Upper lobe of right lung (tissue), 1 donor: Measurements from ENCODE around the gene CLDN5. TPM values are rescaled to one million over a fixed set of nuclear protein-coding genes. Genes with fewer than 3 reads are reported as not detected.

Experiments
- ATAC-seq: fragments of 200-7000 bp; cut with Tn5 transposase; one replicate; pipeline ENCODE4 v1.9.1; 2020; ENCODE audit warnings: mild to moderate bottlenecking, moderate library complexity
- DNase-seq: peaks from one replicate; pipeline ENCODE4 v3.0.0-alpha.2; 2020
- H3K27ac ChIP-seq: fragments of 200-600 bp; one replicate; pipeline ENCODE4 v1.8.0; 2022
- H3K27me3 ChIP-seq: fragments of 200-600 bp; one replicate; pipeline ENCODE4 v1.8.0; 2022; ENCODE audit warnings: mild to moderate bottlenecking
- H3K36me3 ChIP-seq: fragments of 200-600 bp; one replicate; pipeline ENCODE4 v1.8.0; 2022
- H3K4me1 ChIP-seq: fragments of 200-600 bp; one replicate; pipeline ENCODE4 v1.8.0; 2022
- H3K4me3 ChIP-seq: fragments of 200-600 bp; one replicate; pipeline ENCODE4 v1.8.0; 2022; ENCODE audit warnings: mild to moderate bottlenecking
- H3K9me3 ChIP-seq: fragments of 200-600 bp; one replicate; pipeline ENCODE4 v1.8.0; 2022
- intact Hi-C: fragments of 100-400 bp; cut with DNase I; formaldehyde crosslinking; loops from one replicate; pipeline ENCODE4 v1.11.0; 2022
- total RNA-seq: library from RNA; stranded (reverse); fragmentation: NEBNext Ultra II Directional; extraction: Animal tissue kit (Norgen Biotek cat#: 25700); gene quantifications from one replicate; pipeline ENCODE4 v1.2.1, GENCODE V29; 2021
- TF ChIP-seq, protein P1 (sequence below): fragments of 200-600 bp; IDR thresholded peaks from one replicate; pipeline ENCODE4 v1.8.0; 2022; ENCODE audit warnings: antibody characterized with exemption
- donor health status: DM: no; HTN: yes; CAD: no; lungs with severe emphysema.

CLDN5 gene
- total RNA-seq, 1 donor from 2014 or later = 274 TPM

DNA sequence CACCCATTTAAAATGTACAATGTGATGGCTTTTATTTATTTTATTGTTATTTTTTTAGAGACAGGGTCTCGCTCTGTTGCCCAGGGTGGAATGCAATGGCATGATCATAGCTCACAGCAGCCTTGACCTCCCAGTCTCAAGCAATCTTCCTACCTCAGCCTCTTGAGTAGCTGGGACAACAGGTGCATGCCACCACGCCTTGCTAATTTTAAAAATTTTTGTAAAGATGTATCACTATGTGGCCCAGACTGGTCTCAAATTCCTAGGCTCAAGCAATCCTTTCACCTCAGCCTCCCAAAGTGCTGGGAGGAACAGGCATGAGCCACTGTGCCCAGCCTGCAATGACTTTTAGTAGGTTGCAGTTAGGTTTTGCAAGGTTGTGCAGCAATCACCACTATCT lies 14.3 kb downstream of the CLDN5 start:
- Histone ChIP-seq H3K27me3 (no peaks in the 10 kb centered on the region), H3K4me1 (no peaks in the 10 kb centered on the region), H3K36me3 (no peaks in the 10 kb centered on the region), H3K4me3 (no peak overlapping the region), H3K27ac (no peak overlapping the region), H3K9me3 (no peaks in the 10 kb centered on the region)
- DNase-seq (no peak), ATAC-seq (no peak)
- intact Hi-C loops = no loop called here
- TF ChIP-seq, protein P1, sequence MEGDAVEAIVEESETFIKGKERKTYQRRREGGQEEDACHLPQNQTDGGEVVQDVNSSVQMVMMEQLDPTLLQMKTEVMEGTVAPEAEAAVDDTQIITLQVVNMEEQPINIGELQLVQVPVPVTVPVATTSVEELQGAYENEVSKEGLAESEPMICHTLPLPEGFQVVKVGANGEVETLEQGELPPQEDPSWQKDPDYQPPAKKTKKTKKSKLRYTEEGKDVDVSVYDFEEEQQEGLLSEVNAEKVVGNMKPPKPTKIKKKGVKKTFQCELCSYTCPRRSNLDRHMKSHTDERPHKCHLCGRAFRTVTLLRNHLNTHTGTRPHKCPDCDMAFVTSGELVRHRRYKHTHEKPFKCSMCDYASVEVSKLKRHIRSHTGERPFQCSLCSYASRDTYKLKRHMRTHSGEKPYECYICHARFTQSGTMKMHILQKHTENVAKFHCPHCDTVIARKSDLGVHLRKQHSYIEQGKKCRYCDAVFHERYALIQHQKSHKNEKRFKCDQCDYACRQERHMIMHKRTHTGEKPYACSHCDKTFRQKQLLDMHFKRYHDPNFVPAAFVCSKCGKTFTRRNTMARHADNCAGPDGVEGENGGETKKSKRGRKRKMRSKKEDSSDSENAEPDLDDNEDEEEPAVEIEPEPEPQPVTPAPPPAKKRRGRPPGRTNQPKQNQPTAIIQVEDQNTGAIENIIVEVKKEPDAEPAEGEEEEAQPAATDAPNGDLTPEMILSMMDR = no peak

DNA sequence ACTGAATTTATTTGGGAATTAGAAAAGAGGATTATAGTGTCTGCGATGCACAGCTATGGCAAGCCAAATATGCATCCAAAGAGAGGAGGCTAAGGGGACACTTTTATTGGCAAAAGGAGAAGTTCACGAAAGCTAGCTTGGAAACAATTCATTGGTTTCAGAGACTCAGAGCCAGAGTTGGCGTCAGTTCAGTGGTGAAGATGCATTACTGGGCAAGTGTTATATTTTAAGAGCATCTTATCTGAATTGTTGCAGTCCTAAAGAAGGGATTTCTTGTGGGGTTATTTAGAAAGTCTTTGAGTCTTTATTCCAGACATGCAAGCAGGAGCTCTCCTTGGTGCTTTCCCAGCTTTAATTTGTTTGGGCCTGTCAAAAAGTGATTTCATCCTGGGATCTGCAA lies 15.0 kb downstream of the CLDN5 start:
- Histone ChIP-seq H3K27me3 (no peaks in the 10 kb centered on the region), H3K36me3 (no peaks in the 10 kb centered on the region), H3K4me1 (no peaks in the 10 kb centered on the region), H3K27ac (no peak overlapping the region), H3K4me3 (no peak overlapping the region), H3K9me3 (no peaks in the 10 kb centered on the region)
- TF ChIP-seq, protein P1 = no peak
- no peak for DNase-seq
- ATAC-seq = no peak
- intact Hi-C loops = no loop called here

DNA sequence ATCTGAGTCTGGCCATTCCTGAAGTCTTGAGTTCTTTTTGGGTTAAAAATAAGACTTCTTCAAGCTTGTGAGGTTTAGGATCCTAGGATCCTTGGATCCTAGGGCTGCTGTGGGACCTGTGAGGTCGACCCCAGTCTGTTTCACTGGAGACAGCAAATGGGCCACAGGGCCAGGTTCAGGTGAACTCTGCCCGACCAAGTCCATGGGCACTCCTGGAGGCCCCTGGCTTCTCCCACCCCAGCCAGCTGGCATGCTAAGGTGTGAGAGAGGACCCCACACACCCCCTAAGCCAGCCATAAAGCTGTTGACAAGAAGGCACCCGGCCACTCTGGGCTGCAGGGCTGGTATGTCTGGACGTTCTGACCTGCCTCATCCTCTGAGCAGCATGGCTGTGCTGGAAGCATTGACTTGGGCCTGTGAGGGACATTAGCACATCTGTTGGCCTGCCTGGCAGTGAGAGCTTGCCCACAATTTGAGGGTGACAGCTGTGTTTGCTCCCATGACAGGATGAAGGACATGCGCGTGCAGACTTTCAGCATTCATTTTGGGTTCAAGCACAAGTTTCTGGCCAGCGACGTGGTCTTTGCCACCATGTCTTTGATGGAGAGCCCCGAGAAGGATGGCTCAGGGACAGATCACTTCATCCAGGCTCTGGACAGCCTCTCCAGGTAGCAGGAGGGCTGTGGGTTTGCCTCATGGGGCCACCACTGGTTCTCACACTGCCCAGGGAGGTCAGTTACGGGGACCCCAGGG lies 16.0 kb downstream of the CLDN5 start:
- Histone ChIP-seq H3K27me3 (no peaks in the 10 kb centered on the region), H3K27ac (no peak overlapping the region), H3K4me1 (no peaks in the 10 kb centered on the region), H3K36me3 (no peaks in the 10 kb centered on the region), H3K9me3 (no peaks in the 10 kb centered on the region), H3K4me3 (no peak overlapping the region)
- intact Hi-C loops = no loop called here
- no peak for ATAC-seq
- DNase-seq = no peak
- TF ChIP-seq, protein P1 = no peak

DNA sequence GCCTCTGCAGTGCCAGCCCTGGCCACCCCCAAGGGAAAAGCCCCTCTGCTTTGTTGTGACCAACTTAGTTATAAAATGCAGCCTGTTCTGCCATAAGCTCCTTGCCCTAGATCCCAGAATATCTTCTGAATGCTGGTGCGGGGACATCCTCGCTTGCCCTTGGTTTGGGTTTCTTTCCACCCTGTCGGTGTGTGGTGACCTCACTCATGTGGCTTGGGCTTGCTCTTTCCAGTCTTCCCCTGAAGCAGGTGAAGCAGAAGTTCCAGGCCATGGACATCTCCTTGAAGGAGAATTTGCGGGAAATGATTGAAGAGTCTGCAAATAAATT lies 16.7 kb downstream of the CLDN5 start:
- Histone ChIP-seq H3K9me3 (no peaks in the 10 kb centered on the region), H3K4me1 (no peaks in the 10 kb centered on the region), H3K27ac (no peak overlapping the region), H3K36me3 (no peaks in the 10 kb centered on the region), H3K27me3 (no peaks in the 10 kb centered on the region), H3K4me3 (no peak overlapping the region)
- intact Hi-C loops = no loop called here
- TF ChIP-seq, protein P1 = no peak
- DNase-seq (no peak), ATAC-seq (no peak)

DNA sequence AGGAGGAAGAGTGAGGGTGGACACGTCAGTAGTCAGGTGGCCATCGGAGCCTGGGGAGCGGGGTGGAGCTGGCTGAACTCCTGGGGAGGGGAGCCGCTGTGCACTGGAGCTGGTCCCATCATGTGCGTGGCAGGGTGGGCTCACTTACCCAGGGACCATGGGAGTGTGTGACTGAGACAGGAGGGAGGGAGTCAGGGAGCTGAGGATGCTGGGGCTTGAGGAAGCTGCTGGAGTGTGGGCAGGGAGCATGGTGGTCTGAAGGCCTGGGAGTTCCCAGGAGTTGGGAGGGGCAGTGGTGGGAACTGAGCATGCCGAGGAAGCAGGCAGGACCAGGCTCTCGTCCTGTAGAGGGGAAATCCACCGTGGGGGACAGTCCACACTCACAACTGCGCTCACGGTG lies 18.0 kb downstream of the CLDN5 start:
- no peaks in the 10 kb centered on the region for H3K36me3 ChIP-seq
- ATAC-seq (peak; percentile 35), DNase-seq (peak; percentile 43)
- no peaks in the 10 kb centered on the region for H3K9me3 ChIP-seq
- H3K4me3 ChIP-seq = no peak overlapping the region
- intact Hi-C loops = no loop called here
- H3K27ac ChIP-seq = no peak overlapping the region
- TF ChIP-seq, protein P1 = no peak
- H3K27me3 ChIP-seq = no peaks in the 10 kb centered on the region
- H3K4me1 ChIP-seq = no peaks in the 10 kb centered on the region

DNA sequence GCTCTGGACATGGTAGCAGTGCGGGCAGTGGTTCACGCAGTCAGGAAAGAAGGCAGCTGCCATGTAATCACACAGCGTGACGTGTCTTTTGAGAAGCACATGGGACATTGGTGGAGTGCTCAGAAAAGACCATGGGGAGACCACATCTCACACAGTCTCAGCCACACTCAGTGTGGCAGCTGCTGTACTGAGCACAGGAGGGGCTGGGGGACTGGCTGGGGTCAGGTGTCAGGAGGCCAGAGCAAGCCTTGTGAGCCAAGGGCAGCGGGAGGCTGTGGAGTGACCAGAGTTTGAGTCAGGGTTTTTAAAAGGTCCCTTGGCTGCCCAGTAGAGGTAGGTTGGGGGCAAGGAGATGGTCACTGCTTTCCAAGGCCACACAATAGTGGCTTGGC lies 18.5 kb downstream of the CLDN5 start:
- intact Hi-C loops = no loop called here
- TF ChIP-seq, protein P1 = no peak
- Histone ChIP-seq H3K27ac (no peak overlapping the region), H3K4me3 (no peak overlapping the region), H3K9me3 (no peaks in the 10 kb centered on the region), H3K4me1 (no peaks in the 10 kb centered on the region), H3K27me3 (no peaks in the 10 kb centered on the region), H3K36me3 (no peaks in the 10 kb centered on the region)
- DNase-seq = peak; percentile 46
- peak; percentile 7 for ATAC-seq
